GM21576 (cell line): ENCODE measurements around the gene PGRMC1.
A peak's percentile ranks its signal among the peaks of the same experiment; 100 is the strongest.
"Not testable (repeated sequence)": the region's sequence is repeated elsewhere in the genome, so short reads cannot be mapped to it uniquely, and the experiment has no call there.

Experiments used
- ATAC-seq: cut with Tn5 transposase; IDR thresholded peaks from one replicate; pipeline ENCODE4 v1.9.1; 2021; ENCODE audit warnings: mild to moderate bottlenecking, moderate library complexity; ENCODE audit not compliant: unreplicated experiment

PGRMC1 gene

GRCh38 chrX:119231936-119232445, 4.1 kb upstream of the PGRMC1 start:
- ATAC-seq, result no peak

- ATAC-seq, result no peak
These were observed 1.0 kb upstream of the PGRMC1 start for GRCh38 chrX:119235051-119235511.

GRCh38 chrX:119236623-119237561, 807 bp downstream of the PGRMC1 start:
- ATAC-seq, result peak; percentile 19

GRCh38 chrX:119237562-119237942, 1.5 kb downstream of the PGRMC1 start:
- ATAC-seq, result no peak

GRCh38 chrX:119238557-119238956, 2.5 kb downstream of the PGRMC1 start:
- ATAC-seq, result no peak

- no peak for ATAC-seq
These were observed 4.3 kb downstream of the PGRMC1 start for GRCh38 chrX:119240356-119240755.

GRCh38 chrX:119247702-119248101, 11.6 kb downstream of the PGRMC1 start:
- ATAC-seq, result no peak

GRCh38 chrX:119249891-119250290, 13.8 kb downstream of the PGRMC1 start:
- no peak for ATAC-seq

GRCh38 chrX:119251386-119251785, 15.3 kb downstream of the PGRMC1 start:
- no peak for ATAC-seq

- no peak for ATAC-seq
These were observed 16.6 kb downstream of the PGRMC1 start for GRCh38 chrX:119252716-119253115.

- ATAC-seq, result no peak
These were observed 30.4 kb downstream of the PGRMC1 start for GRCh38 chrX:119266364-119266995.

- not testable (repeated sequence) for ATAC-seq
These were observed 31.0 kb downstream of the PGRMC1 start for GRCh38 chrX:119267115-119267514.

- ATAC-seq, result no peak
These were observed 36.9 kb downstream of the PGRMC1 start for GRCh38 chrX:119272882-119273419.

GRCh38 chrX:119273420-119274192, 37.5 kb downstream of the PGRMC1 start:
- ATAC-seq, result no peak

GRCh38 chrX:119282347-119282746, 46.3 kb downstream of the PGRMC1 start:
- ATAC-seq, result not testable (repeated sequence)

- ATAC-seq, result no peak
These were observed 52.9 kb downstream of the PGRMC1 start for GRCh38 chrX:119288890-119289393.

- ATAC-seq, result no peak
These were observed 54.4 kb downstream of the PGRMC1 start for GRCh38 chrX:119290476-119290875.

- ATAC-seq, result not testable (repeated sequence)
These were observed 55.2 kb downstream of the PGRMC1 start for GRCh38 chrX:119291246-119291645.

- ATAC-seq, result no peak
These were observed 56.4 kb downstream of the PGRMC1 start for GRCh38 chrX:119292445-119292844.
